Epidermal melanocyte (primary cell): ENCODE results near the gene URAD.

Experiments used
- DNase-seq: peaks from one replicate; pipeline ENCODE4 v3.0.0; 2011; ENCODE audit warnings: low spot score; ENCODE audit not compliant: insufficient read length

Gene URAD

DNA sequence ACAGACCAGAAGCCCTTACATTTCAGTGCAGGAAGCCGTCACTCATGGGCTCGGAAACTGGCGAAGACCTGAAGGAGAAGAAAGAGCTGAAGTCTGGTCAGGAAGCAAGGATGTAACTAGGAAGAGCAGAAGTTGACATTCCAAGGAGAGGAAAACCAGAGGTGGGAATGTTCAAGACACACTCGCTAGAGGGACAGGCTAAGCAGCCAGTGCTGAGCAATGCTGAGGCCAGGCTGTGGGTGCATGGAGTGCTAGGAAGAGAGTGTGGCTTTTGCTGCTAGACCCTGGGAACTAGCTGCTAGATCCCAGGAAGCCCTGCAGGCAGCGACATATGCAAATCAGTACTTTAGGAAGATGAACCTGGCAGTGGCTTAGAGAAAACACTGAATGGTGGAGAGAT is 12.1 kb upstream of the URAD start:
- no peak for DNase-seq

DNA sequence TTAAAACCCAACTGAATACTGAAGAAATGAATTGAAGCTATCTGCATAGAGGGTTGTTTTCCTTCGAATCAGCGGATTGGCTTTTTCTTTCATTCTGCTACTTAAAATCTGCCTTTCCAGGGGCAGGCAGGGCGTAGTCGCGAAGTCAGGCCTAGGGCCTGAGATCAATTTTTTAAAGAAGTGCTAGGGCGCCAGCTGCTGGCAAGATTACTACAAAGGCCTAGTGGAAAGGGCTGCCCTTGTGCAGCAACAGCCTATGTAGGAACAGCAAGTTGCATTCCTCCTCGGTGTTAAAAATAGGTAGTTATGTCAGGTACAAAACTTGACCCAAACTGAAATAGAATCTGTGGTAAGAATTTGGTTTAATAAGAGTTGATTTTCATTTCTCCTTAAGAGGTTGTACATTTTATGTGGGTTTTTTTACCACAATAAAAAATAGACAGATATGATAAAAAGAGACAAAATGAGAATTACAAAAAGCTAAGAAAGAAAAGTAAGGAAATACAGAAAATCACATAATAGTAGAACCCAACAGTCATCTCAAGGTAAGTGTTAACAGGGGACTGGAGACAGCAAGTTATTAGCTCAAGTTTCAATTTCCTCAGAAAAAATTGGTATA is 9.5 kb upstream of the URAD start:
- DNase-seq = no peak

DNA sequence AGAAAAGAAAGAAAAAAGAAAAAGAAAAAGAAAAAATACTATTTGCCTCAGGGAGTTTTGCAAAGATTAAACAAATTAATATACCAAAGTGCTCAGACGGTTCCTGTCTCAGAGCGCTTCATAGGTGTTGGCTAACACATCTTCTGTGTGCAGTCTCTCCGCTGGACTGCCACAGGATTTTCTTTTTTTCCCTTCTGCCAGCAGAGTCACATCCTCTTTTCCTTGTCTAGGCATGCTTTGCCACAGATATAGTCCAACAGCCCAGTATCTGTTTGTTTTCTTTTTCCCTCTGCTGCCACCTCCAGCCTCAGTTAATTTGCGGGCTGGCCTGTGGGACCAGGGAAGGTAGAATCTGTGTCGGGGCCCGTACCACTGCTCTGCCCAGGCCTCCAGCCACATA is 3.4 kb upstream of the URAD start:
- DNase-seq = no peak

DNA sequence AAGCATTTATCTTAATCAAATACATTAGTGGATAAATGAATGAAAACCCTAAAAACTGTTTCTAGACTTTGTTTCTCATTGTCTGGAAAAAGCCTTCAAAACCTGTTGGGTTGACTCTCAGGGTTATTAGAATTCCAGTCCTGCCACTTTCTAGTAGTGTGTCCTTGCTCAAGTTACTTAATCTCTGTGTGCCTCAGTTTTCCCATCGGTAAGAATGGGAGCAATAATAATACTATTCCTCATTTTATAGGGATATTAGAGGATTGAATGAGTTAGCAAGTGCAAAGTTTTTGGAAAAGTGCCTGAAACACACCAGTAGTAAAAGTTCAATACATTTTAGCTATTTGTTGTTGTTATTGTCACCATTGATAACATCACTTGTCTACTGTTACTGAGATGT is 2.9 kb downstream of the URAD start:
- DNase-seq = no peak

DNA sequence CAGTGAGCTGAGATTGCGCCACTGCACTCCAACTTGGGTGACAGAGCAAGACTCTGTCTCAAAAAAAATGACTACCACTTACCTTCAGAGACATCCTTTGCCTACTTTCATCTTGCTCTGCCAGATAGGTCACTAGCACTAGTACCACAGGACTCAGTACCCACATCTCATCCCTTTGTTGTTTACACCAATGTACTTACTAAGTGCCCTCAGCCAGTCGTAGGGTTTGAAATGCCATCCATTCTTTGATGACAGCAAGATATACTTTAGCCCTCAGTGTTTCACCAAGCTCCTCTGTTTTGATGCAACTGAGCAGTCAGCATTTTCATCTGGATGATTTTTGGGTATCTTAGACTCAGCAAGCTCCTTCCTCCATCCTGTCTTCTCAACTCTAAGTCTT is 6.1 kb downstream of the URAD start:
- DNase-seq = no peak

DNA sequence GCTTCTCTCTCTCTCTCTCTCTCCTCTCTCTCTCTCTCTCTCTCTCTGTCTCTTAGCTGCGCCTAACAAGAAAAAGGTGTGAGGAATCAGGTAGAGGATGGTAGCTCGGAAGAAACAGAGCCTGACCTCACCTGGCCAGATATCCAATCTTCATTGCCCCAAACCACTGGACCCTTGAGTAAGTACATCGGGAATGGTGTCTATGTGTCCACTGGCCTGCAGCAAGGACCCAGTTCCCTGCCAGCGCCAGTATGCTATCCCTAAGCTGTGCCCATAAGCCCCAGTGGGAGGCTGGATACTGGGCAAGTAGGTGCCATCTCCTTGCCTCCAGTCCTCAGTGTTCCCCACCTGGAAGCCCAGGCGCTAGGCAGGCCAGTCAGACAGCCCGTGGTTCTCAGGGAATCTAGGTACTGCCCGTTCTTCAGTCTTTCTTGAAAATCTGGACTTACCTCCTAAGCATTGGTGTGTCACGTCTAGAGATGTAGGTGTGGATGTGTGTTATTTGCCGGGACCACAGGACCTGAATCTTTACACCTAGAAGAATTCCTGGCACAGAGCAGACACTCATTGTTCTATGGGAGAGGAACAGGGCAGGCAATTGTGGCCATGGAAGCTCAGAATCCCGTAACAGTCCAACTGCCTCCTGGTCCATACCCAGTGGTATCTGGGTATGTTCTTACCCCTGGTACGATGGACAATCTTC is 7.3 kb downstream of the URAD start:
- DNase-seq = no peak

DNA sequence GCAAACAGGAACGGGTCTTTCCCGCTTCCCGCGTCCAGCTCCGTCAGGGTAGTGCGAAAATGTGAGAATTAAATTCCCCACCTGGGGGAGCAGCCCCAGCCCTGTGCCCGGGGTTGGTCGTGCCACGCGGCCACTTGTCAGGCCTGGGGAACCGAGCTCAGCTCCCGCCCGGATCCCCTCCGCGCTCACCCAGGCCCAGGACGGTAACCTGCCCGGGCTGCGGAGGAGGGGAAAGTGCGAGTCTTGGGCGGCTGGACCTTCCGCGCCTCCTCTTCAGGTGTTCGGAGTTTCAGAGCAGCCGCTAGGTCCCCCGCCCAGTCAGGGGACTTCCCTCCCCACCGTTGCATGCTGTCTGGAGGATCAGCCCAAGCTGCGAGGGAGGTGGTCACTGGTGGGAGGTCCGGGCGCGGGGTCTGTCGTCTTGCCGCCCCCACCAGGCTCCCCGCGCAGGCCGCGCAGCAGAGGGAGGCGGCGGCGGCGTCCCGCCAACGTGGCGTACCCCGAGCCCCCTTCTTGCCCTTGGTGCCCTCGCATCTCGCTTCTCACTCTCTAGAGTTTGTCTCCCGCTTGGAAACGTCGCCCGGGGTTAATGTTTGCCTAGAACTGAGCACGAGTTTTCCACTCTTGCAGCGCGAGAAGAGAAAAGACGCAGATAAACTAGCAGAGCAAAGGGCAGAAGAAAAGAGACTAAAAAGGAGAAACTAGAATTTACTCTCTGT is 8.1 kb downstream of the URAD start:
- no peak for DNase-seq

DNA sequence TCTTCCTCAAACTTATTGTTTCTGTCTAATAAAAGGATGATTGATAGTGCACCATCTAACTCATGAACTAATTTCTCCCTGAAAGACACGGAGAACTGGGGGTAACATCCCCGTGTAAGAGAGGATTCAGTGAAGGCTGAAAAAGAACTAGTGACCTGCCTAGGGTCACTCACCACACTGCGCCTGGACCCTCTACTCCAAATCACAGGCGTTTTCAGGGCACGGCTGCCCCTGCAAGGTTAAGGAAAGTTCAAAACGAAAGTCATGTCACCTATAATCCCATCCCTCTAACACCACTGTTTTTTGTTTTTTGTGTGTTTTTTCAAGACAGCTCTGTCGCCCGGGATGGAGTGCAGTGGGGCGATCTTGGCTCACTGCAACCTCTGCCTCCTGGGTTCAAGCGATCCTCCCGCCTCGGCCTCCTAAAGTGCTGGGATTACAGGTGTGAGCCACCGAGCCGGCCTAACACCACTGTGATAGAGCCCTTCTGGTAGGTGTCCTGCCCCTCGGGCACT is 8.7 kb downstream of the URAD start:
- DNase-seq = no peak

DNA sequence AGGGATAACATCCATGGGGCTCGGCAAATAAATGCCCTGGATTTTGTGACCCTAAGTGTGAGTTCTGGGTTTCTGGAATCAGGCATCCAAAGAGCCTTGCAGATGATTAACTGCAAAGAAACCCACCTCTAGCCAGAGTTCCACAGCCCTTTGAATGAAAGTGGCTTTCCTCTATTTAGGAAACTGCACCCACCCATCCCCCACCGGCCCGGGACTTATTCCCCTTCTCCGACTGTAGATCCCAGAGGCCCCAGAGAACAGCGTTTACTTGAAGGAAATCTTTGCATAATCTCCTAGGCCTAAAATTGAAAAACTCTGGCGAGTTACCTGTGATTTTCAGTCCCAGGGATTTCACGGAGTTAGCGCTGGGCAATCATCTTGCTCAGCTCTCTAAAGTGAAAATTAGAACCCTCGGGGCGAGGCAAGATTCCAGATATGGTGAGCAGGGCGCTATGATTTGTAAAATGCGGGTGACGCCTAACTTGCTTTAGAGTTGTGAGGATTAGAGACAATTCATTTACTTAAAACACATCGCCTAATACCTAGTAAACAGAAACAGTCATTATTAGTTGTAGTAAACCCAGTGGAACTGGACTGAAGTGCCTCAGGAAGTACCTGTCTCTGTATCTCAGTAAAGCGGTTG is 9.4 kb downstream of the URAD start:
- DNase-seq = no peak

DNA sequence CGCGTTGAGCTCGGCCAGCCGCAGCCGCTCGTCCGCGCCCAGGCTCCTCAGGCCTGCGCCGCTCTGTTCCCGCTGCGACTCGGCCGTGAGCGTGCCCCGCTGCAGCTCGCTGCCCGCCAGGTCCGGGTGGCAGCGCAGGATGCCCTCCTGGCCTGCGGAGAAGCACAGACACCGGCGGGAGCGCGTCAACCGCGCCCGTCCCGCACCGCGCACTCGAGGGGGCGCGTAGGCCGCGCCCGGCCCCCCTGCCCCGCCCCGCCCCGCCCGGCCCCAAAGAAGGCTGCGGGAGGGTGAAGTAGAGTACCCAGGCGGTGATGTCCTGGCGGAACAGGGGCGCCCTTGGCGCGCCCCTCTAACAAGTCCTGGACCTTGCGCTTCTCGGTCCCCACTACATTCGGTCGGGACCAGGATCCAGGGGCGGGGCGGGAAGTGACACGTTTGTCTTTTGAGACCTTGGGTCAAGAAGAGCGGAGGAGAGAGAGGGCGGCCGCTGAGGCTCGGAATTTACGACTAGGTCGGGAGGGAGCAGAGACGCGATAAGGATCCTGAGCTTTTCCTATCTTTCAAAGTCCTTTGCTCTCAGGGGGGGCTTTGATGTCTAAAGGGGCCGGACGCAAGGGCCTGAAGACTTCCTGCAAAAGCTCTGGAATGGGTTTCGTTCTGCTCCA is 10.1 kb downstream of the URAD start:
- no peak for DNase-seq

DNA sequence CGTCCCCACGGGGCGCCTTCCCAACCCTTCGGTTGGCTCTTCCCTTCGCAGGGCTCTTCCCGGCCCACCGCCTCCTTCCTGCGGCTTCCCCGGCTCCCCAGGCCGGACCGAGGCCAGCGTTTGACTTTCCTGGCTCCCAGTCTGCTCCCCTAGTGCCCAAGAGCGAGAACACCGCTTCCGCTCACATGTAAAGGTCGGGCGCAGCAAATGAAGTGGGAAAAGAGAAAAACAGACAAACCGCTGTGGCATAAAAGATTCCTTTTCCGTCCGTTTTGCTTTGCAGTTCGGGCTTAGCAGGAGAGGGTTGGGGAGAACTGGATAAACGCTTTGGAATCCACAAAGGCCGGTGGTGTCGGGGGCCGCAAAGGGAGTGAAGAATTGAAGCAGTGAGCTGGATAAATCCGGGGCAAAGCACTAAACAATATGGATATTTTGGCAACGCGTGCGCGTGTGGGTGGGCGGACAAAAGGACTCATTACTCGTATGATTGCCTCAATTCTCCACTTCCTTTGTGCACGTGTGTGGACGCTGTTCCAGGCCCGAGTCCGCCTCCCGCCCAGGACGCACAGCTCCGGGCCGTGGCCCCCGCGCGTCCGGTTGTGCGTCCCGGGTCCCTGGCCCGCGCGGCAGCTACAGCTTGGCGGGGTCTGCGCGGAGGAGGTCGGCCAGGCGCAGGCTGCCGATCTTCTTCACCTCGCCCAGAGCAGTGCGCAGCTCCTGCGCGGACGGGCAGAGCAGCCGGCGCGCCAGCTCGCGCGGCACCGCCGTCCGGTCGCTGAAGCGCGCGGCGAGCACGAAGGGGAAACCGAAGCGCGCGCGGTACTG is 10.8 kb downstream of the URAD start:
- DNase-seq = no peak

DNA sequence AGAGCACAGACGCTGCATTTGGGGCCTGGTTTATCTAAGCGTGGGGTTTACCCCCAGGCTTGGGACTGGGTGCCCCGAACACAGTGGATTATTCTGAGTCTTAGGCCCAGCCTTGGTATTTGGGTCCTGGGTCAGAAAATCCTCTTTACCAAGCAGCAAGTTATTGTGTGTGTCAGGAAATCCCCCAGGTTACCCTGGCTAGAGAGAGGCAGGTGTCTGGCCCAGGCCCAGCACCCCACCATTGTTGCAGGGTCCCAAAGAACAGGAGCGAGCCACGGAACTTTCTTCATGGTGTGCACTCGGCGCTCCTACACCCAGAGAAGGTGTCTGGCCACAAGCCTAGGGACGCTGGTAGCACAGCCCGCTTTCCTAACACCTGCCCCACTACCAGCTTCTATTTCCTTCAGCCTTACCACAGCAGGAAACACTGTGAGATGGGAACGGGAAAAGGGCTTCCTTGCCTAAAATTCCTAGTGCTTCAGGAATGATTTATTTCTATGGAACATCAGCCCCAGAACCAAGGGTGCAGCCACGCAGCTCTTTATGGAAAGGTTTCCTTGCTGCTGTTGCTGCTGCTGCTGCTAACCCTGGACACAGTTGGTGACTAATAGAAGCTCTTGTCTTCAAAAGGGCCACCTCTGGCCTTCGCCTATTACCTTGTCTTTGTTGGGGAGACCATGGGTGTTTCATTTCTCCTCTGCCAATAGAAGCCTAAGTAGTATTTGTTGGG is 12.0 kb downstream of the URAD start:
- DNase-seq = no peak

DNA sequence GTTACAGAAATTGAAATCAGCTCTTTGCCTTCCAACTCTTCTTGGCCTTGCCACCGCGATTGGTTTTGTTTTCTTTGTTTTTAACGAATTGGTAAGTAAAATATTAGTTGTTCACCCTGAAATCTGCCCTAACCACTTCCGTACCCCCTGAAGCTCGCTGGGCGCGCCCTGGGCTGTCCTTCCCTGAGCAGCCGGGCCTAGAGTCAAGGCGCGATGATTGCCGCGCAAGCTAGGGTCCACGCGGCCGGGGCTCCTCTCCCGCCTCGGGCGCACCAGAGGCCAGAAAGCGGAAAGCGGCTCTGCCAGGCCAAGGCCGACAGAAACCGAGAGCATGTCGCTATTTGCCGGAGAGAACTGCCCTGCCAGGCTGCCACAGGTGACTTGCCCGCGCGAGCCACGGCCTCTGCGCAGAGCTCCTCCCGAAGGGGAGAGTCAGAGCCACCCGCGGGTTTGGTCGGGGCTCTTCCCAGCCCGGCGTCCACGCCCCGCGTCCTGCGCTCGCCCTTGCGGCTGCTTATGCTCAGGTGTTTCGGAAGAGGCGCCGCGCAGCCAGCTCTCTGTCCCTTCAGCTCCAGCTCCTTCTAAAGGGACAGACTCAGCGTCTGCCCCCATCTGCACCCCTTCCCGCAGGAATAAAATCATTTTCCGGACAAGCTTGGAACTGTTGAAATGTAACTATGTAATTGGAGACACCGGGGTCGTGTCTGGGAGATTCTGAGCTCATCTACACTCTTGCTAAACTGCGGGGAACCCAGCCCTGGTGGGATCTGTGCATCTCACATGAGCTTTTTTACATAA is 12.7 kb downstream of the URAD start:
- no peak for DNase-seq

DNA sequence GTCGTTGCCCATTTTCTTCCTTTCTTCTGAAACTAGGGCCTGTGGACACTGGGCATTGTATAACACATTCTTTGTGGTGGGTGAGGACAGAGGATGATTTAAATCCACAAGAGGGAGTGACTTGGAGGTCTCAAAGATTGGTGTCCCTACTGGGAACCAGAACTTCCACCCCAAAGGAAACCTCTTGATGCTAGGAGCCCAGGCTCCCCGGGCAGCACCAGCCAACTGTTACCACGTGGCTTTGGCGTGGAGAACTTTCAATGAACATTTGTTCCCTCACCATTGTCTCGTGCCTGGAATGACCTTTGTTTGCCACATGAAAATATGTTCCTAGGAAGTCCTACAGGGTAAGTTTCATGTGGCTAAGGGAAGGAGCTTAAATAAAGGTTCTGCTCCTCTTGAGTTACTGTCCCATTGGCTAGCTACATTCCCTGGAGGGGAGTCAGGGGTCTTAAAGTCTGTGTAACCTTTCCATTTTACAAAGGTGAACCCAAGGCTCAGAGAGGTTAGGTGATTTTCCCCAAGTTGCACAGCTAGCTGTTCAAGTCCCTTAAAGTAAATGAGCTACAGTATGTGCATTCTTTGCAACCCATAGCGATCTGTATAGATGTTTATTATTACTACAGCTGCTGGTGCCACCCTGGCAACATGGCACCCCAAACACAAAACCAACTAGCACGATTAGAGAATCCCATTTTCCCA is 14.4 kb downstream of the URAD start:
- DNase-seq = peak; percentile 17

DNA sequence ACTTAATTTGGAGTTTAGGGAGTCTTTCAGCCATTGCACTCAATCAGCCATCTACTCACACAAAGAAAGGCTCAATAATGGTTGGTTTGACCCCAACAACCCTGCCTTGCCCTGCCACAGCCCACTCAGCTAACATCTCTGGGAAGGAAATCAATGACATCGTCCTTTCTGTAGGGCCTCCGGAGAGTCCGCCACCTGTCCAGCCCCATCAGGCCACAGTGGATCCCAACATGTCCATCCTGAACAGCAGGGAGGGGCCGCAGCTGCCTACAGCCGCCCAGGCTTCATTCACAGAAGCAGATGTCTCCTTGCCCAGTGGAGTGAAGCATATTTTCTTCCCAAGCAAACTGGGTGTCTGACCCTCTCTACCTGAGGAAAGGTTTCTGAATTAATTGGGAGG is 15.2 kb downstream of the URAD start:
- DNase-seq = no peak

DNA sequence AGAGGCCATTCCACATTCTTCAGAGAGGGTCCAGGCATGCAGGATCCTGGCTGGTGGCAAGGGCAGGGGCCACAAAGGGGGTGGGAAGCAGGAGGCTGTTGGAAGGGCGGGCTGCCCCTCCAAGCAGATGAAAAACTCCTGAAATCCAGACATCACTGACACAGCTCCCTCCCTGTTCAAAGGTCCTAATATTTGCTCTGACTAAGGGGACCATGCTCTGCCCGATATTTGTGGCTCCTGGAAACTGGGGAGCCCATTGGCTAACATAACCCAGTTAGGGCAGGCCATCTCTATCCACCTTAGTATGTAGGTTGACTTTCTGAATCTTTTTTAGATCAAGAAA is 16.0 kb downstream of the URAD start:
- no peak for DNase-seq

DNA sequence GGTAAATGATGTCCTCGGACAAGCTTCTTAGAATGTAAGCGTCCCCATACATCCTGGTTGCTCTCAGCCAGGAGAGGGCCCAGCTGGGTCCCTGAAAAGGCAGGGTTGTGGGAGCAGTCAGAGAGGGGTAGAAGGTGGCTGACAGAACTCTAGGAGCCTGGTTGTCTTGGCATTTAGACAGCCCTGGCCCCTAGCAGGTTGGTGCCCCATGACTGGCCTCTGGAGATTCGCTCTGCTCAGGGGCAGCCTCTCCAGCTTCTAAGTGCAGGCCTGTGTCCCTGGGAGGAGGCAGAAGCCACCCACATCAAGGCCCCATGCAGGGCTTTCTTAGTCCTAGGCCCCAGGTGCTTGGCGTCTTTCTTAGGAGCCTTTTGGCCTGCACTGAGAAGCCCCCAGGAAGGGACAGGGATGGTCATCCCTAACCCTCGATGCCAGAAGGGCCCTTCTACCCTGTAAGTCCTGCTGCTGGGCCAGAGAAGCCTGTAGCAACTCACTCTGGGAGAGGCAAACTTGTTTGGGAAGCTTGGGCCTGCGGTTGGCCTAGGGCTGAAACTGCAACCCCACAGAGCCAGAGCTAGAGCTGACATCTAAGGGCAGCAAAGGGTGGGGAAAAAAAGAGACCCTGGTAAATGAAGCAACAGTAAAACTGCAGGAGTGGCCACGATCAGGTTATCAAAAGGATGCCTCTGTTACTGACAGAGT is 16.6 kb downstream of the URAD start:
- peak; percentile 17 for DNase-seq

DNA sequence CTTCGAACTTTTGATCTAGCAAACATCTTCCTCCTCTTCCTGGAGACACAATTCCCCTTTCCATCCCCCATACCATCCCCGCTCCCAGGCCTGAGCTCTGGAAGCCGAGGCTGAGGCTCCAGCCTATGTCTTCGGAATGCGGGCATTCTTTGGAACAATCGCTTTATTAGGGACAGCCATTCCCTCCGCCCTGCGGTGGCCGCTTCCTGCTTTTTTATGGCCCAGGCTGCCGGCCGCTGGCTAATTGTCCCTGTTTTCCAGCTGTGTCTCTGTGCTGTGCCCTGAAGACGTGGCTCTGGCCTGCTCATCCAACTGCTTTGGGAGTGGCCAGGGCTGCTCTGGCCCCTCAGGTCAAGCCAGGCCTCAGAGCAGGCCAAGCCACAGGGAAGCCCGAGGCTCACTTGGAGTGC is 17.3 kb downstream of the URAD start:
- no peak for DNase-seq
